Transverse colon (tissue), 4 donors: ENCODE measurements around the gene WDFY3. TPM values are rescaled to one million over a fixed set of nuclear protein-coding genes. Genes with fewer than 3 reads are reported as not detected.

ENCODE experiments used
- DNase-seq: peaks from one replicate; pipeline ENCODE4 v3.0.0-alpha.2; 2019
- H3K27ac ChIP-seq, 4 donors: fragments of 200-600 bp; sonication (generic); 2 replicates each; pipeline ENCODE4 v1.5.1; 2016 to 2018; ENCODE audit warnings: inconsistent platforms in 4 of 4
- H3K27me3 ChIP-seq: fragments of 200-600 bp; sonication (generic); 2 replicates; pipeline ENCODE4 v1.5.1; 2017; ENCODE audit warnings: inconsistent platforms
- H3K36me3 ChIP-seq, 4 donors: fragments of 200-600 bp; sonication (generic); 2 replicates each; pipeline ENCODE4 v1.5.1; 2017 to 2019; ENCODE audit warnings: inconsistent platforms in 4 of 4
- H3K4me1 ChIP-seq, 4 donors: fragments of 200-600 bp; sonication (generic); 2 replicates each; pipeline ENCODE4 v1.5.1; 2017 to 2020; ENCODE audit warnings: inconsistent platforms in 4 of 4
- H3K4me3 ChIP-seq, 4 donors: fragments of 200-600 bp; sonication (generic); 1 replicate in 1 of 4; 2 replicates in 3 of 4; pipeline versions ENCODE4 v1.5.1 to v1.6.1; 2017 to 2019; ENCODE audit warnings: inconsistent platforms in 4 of 4
- H3K9me3 ChIP-seq, 2 donors: fragments of 200-600 bp; sonication (generic); 2 replicates each; pipeline ENCODE4 v1.5.1; 2017 to 2019; ENCODE audit warnings: inconsistent platforms in 2 of 2
- EP300 ChIP-seq: sonication (generic); formaldehyde crosslinking; IDR thresholded peaks from one replicate; pipeline ENCODE4 v1.6.1; 2017; ENCODE audit warnings: antibody characterized with exemption, low read depth
- POLR2A ChIP-seq: fragments of 450-650 bp; IDR thresholded peaks from one replicate; pipeline ENCODE4 v1.6.1; 2016; ENCODE audit warnings: antibody characterized with exemption, mild to moderate bottlenecking, moderate library complexity
- POLR2AphosphoS5 ChIP-seq, 3 donors: sonication (generic); formaldehyde crosslinking; IDR thresholded peaks; one replicate each; pipeline ENCODE4 v1.6.1; 2016; ENCODE audit warnings: antibody characterized with exemption in 3 of 3
- WGBS, 2 donors: methylation state at CpG; one replicate each; pipeline ENCODE4 v1.1.5; 2018; ENCODE audit warnings: low coverage in 1 of 2; 5-methylcytosine and 5-hydroxymethylcytosine counted together
- in situ Hi-C, 4 donors: fragments of 200-750 bp; cut with MboI; loops; one replicate each; pipeline versions ENCODE4 v1.15.0 to v1.15.1; 2017; ENCODE audit warnings: low sequenced_read_pairs in 3 of 4, low pct_ligation_motif_present in 1 of 4, low pct_unique_long_range_greater_than_20kb in 1 of 4
- intact Hi-C: fragments of 100-400 bp; cut with DNase I; formaldehyde crosslinking; loops from one replicate; pipeline ENCODE4 v1.15.1; 2023; ENCODE audit warnings: low total_unique reads
- total RNA-seq, 4 donors: library from RNA; depleted of rRNA; stranded (reverse); fragments of >200 nt; gene quantifications; one replicate each; pipeline ENCODE4 v1.1.0, GENCODE V29; 2016
- TF ChIP-seq, protein P1 (sequence below), 5 experiments: fragments of 200-600 bp in 3 of 5; fragments of 450-650 bp in 2 of 5; sonication (generic) in 3 of 5; IDR thresholded peaks; 1 replicate in 2 of 5; 2 replicates in 3 of 5; pipeline ENCODE4 v1.5.1; 2016 to 2017; ENCODE audit warnings: antibody characterized with exemption in 5 of 5, inconsistent platforms in 3 of 5, mild to moderate bottlenecking in 2 of 5, moderate library complexity in 1 of 5

WDFY3 gene
- total RNA-seq, 4 donors from 2014 or later: 58.8 to 449 (median 69.2) TPM

DNA sequence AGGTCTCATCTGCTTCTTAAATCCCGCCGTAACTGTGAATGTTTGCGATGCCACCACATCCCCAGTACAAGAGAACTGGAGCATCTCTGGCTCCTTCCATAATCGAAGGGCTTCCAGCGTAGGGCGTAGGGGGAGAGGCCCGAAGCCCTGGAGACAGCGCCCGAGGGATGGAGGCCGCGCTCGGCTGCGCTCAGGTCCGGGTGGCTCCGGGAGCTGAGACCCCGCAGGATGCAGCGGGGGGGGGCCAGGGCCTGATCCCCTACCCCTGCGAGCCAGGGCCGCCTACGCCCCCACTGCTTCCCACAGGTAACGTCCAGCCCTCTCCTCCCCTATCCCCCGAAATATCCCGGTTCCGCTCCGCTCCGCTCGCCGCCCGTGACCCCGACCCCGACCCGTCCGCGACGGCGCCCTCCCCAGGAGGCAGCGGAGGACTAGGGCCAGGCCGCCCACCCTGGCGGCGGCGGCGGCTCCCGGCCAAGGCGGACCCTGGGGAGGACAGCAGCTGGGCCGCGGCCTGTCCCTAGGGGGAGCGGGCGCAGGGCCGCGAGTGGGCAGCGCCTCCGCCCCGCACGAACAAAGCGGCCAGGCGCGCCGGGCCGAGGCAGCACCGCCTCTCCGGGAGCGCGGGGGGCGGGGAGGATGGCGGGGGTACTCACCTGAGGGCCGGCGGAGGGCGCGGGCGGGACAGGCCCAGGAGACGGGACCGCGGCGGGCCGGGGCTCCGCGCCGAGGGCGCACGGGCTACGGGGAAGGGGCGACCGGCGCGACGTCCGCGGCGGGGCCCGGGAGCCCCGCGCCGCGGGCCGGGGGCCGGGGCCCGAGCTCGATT lies 723 bp downstream of the WDFY3 start:
- Histone ChIP-seq H3K4me3 (peak overlapping the region; percentile 60 to 96 (median 82)), H3K36me3 (no peaks in the 10 kb centered on the region), H3K4me1 (peaks cover 6 to 34% (median 14%) of the 10 kb centered on the region in 4 donors), H3K9me3 (no peaks in the 10 kb centered on the region), H3K27ac (peak overlapping the region; percentile 93 to 94 (median 94)), H3K27me3 (no peaks in the 10 kb centered on the region)
- TF ChIP-seq EP300 (no peak), POLR2AphosphoS5 (IDR thresholded peaks at IDR 0.05) (no peak), POLR2A (no peak)
- TF ChIP-seq, protein P1, sequence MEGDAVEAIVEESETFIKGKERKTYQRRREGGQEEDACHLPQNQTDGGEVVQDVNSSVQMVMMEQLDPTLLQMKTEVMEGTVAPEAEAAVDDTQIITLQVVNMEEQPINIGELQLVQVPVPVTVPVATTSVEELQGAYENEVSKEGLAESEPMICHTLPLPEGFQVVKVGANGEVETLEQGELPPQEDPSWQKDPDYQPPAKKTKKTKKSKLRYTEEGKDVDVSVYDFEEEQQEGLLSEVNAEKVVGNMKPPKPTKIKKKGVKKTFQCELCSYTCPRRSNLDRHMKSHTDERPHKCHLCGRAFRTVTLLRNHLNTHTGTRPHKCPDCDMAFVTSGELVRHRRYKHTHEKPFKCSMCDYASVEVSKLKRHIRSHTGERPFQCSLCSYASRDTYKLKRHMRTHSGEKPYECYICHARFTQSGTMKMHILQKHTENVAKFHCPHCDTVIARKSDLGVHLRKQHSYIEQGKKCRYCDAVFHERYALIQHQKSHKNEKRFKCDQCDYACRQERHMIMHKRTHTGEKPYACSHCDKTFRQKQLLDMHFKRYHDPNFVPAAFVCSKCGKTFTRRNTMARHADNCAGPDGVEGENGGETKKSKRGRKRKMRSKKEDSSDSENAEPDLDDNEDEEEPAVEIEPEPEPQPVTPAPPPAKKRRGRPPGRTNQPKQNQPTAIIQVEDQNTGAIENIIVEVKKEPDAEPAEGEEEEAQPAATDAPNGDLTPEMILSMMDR (IDR thresholded peaks at IDR 0.05): no peak
- intact Hi-C loops: no loop called here
- WGBS, 2 donors: 6% methylated on average over 73 of the region's 98 CpGs; no CpG with 5 or more reads in 1 of the 2 donors
- DNase-seq: peak; percentile 34
- in situ Hi-C loops: loop anchor here in 1 of 4 donors (25.0 kb wide), 1 partner anchor 203 kb away; no protein-coding TSS in a partner anchor

DNA sequence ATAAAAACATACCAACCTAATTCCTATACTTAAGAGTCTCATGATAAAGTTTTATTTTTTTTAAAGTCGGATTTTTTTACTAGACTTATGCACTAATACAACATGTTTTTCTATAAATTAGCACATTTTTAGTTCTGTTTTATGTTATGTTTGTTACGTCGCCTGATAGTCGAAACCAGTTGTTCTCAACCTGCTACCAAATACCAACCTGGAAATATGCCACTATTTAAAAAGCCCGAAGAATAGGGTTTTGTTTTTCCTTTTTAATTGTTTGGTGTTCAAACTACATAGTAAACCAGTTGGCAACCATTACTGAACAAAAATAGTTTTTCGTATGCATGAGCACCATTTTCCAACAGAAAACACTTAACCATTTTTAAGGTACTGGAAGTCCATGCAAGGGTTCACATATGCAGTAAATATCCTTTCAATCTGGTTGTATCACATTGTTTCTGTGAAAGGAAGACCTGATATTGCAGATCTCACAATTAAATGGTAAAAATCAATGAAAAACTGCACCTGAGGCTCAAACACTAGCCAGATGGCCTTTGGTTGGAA lies 1.4 kb downstream of the WDFY3 start:
- intact Hi-C loops: no loop called here
- H3K9me3 ChIP-seq: no peaks in the 10 kb centered on the region
- TF ChIP-seq POLR2AphosphoS5 (IDR thresholded peaks at IDR 0.05) (no peak), POLR2A (no peak), EP300 (no peak)
- TF ChIP-seq, protein P1 (IDR thresholded peaks at IDR 0.05): no peak
- H3K27ac ChIP-seq: peak overlapping the region; percentile 93 to 94 (median 94)
- peaks cover 6 to 34% (median 14%) of the 10 kb centered on the region in 4 donors for H3K4me1 ChIP-seq
- peak overlapping the region; percentile 60 to 96 (median 82) for H3K4me3 ChIP-seq
- 66 to 69% methylated on average over 6 of the region's 6 CpGs for WGBS, 2 donors
- in situ Hi-C loops: loop anchor here in 1 of 4 donors (25.0 kb wide), 1 partner anchor 203 kb away; no protein-coding TSS in a partner anchor
- no peaks in the 10 kb centered on the region for H3K27me3 ChIP-seq
- no peaks in the 10 kb centered on the region for H3K36me3 ChIP-seq
- DNase-seq: no peak

DNA sequence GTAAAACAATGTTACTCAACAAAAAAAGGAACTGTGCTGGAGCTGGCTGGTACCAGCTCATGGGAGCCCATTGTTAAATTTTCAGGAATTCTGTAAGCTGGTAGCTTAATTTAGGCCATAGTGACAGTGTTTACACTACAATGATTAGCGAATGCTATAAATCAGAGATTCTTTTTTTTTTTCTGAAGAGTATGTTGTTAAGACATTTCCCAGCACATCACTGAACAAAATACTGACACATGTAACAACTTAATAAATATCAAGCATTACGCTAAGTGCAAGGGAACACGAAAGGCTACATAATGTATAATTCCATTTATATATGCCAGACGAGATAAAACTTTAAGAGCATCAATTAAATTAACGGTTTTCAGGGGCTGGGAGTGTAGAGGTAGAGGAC lies 4.4 kb downstream of the WDFY3 start:
- no peak for DNase-seq
- TF ChIP-seq EP300 (no peak), POLR2AphosphoS5 (IDR thresholded peaks at IDR 0.05) (no peak), POLR2A (no peak)
- TF ChIP-seq, protein P1 (IDR thresholded peaks at IDR 0.05): no peak
- in situ Hi-C loops: loop anchor here in 1 of 4 donors (25.0 kb wide), 1 partner anchor 200 kb away; no protein-coding TSS in a partner anchor
- Histone ChIP-seq H3K9me3 (no peaks in the 10 kb centered on the region), H3K4me1 (peaks cover 6 to 40% (median 18%) of the 10 kb centered on the region in 4 donors), H3K36me3 (no peaks in the 10 kb centered on the region), H3K4me3 (no peak overlapping the region), H3K27ac (no peak overlapping the region), H3K27me3 (no peaks in the 10 kb centered on the region)
- 76 to 82% methylated on average over 5 of the region's 5 CpGs for WGBS, 2 donors
- intact Hi-C loops: no loop called here

DNA sequence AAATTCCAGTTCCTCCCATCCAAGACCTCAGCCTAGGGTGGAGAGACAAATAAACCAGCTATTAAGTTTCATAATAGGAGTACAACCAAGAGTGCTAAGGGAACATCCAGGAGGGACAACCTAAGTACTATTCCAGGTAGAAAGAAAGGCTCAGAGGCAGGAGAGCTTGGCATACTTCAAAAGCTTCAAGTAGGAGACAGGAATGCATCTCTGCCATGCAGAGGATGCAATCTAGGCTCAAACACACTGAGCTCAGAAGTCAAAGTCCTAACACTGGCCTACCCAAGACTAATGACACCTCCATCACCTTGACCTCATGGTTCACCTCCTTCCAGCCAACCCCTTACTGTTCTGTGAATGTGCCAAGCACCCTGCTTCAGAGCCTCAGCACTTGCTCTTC lies 8.1 kb downstream of the WDFY3 start:
- Histone ChIP-seq H3K36me3 (no peaks in the 10 kb centered on the region), H3K27me3 (no peaks in the 10 kb centered on the region), H3K9me3 (no peaks in the 10 kb centered on the region), H3K4me1 (peaks cover 0 to 28% (median 13%) of the 10 kb centered on the region in 4 donors), H3K27ac (no peak overlapping the region), H3K4me3 (no peak overlapping the region)
- in situ Hi-C loops (loop anchor here in 1 of 4 donors (25.0 kb wide), 1 partner anchor 196 kb away; no protein-coding TSS in a partner anchor), intact Hi-C loops (no loop called here)
- TF ChIP-seq, protein P1 (IDR thresholded peaks at IDR 0.05): no peak
- DNase-seq: no peak
